Activated CD8-positive, alpha-beta memory T cell treated with anti-CD3 and anti-CD28 coated beads, Interleukin-2, amount 50 U/mL, for 24 hours (primary cell): ENCODE data around the gene CCDC167.

Experiments
- DNase-seq: peaks from one replicate; pipeline ENCODE4 v3.0.0-alpha.2; 2020; ENCODE audit errors: extremely low read depth

The CCDC167 gene

DNA sequence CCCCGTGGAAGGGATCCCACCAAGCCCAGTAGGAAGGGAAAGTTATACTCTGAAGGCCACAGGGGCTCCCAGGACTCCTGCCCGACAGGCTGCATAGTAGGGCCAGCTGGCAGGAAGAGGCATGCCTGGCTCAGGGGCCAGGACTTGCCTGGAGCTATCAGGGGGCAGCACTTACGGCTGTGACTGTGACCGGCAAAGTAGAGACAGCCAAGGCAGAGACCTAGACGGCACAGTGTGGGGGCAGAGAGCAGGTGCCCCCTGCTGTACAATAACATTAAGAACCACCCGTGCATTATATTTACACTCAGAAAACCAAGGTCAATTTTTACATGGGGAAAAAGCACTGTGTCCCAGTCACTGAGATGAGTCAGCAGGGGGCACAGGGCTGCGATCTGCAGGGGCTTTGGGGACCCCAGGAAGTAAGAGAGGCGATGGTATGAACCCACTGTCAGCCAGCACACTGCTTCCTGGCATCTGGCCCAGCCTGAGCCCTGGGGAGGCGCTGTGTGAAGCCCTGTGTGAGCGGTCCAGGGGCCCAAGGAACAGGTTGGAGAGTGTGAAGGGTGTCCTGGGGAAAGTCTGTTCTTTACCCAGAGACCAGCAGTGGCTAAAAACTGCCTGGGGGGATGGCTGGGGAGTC lies 9.9 kb downstream of the CCDC167 start:
- no peak for DNase-seq

DNA sequence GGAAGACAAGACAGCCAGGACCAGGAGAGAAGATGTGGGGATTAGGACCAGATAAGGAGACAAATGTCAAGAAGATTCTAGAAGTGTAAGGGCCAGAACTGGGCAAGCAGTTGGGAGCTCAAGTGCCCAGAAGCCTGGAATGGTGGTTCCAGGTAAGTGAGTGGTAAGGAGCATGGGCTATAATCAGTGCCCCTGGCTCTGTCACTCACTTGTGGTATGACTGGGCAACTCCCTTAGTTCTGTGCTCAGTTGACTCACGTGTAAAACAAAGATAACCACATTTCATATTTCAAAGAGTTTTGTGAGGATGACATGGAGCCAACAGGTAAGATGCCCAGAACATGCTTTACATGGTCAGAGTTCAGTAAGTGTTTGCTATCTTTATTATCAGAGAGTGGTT lies 11.2 kb downstream of the CCDC167 start:
- DNase-seq: no peak

DNA sequence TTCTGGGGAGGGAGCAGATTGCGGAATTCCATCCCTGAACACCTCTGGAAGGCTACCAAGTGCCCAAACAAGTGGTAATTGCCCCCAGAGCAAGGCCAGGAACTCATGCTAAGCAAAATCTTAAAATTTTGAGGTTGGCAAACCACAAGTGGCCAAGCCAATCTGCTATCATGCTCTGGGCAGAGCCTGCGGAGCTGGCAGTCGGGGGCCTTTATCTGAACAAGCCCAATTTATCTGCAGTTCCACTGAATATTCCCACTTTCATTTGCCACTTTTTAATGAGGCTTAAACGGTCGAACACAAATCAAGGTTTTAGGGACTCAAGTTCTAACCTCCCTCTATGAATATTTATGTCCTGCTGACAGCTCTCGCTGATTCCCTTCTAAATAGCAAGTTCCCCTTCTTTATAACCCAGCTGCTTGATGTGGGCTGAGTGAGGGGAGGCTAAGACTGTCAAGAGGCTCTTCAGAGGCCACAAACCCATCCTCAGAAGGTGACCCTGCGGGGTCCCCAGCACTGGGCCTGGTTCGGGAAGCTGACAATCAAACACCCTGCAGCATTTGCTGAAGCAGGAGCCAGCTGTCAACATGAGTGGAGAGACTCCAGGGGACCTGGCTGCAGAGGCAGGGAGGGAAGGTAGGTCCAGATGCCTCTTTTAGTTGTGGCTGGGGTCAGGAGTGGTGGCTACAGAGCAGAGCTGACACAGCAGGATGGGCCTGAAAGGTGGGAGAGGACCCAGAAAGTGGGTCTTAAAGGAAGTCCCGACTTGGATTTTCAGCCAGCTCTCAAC lies 11.9 kb downstream of the CCDC167 start:
- DNase-seq: no peak

DNA sequence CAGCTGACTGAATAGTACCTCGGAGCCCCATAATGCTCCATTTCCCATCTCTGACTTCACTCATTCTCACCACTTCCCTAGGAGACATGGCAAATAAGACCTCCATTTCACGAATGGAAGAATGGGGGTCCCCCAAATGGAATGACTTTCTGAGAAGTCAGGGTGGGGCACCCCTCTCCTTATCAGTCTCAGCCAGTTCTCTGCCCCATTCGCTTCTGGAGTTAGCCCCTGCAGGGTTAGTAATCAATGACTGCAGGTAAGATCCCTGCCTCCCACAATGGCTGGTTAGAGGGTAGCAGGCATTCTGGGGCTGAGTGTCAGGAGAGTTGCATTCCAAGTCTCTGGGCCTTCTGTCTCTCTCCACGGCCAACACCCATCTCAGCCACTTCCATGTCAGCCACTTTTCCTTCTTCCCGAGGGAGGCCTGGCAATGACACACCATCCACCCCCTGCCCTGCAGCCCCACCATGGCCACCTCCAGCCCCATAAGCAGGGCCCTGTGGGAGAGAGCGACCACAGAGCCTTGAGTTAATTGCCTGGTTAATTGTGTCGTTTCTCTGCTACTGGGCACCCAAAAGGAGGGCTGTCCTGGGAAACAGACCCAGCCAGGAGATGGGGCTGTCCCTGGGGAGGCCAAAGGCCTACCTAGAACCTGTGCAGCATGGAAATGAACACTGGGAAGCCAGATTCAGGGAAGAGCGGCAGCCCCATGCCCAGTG lies 13.4 kb downstream of the CCDC167 start:
- no peak for DNase-seq

DNA sequence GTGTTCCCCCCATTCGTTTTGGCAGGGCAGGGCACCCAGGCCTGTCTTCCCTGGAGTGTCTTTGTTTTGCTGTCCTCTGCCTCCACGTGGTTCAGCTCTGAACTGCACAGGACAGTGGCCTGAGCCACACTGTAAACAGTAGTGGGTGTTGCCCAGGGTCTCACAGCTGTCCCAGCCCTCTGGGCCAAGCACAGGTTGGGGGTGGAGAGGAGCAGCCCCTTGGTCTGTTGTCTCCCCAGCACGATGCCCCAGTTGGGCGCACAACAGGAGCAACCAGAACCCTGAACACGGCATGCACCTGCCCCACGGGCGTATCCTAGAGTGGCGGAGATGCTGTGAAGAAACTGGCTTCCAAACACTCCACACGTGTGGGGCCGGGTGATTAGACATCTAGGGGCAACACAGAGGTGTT lies 14.4 kb downstream of the CCDC167 start:
- no peak for DNase-seq

DNA sequence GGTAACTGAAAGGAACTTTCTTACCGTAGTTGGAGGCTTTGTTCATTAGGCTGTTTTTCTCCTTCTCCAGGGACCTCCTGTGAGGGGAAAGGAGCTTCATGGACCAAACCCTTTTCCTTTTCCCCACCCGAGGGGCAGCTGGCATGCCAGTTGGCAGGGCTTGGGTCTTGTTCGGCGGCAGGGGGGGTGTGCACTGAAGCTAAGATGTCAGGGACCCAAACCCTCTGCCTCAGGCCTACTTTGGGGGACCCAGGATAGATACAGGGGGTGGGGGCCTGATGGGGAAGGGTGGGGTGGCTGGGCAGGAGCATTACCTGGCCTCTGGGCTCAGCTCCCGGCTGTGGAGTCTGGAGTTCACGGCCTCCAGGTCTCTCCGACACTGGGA lies 14.9 kb downstream of the CCDC167 start:
- no peak for DNase-seq

DNA sequence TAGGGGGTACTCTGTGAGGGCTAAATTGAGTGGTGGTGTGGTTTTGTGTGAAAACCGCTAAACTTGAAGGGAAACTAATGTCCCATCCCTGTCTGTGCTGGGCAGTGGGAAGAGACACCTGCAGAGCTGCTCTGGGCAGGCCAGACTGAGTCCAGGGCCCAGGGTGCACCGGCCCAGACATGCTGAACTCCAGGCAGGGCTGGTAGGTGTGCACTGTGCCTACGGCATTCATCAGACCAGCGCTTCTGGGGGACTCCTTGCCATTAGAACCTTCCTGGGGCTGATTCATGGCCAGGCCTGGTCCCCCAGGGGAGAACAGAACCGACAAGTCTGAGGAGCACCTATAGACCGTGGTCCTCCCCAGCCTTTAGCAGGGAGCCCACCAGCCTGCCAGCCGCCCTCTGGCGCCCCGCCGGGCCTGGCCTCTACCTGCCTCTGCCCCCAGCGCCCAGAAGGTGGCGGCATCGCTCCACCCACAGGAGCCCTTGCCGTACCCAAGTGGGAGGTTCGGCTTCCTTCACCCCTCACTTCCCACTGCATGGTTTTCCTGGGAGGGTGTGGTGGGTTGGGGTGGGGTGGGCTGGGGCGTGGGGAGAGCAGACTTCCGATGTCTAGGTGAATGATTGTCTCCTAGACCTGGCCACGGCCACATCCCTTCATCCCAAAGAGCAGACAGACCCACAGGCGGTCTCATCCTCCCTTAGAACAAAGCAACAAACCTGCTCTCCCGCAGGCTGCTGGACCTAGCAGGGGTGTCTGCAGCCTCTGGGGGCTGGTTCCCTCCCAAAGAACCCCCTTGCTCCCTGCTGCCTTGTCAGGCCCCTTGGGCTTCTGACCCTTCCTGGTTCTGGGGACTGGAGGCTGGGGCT lies 15.5 kb downstream of the CCDC167 start:
- peak; percentile 40 for DNase-seq

DNA sequence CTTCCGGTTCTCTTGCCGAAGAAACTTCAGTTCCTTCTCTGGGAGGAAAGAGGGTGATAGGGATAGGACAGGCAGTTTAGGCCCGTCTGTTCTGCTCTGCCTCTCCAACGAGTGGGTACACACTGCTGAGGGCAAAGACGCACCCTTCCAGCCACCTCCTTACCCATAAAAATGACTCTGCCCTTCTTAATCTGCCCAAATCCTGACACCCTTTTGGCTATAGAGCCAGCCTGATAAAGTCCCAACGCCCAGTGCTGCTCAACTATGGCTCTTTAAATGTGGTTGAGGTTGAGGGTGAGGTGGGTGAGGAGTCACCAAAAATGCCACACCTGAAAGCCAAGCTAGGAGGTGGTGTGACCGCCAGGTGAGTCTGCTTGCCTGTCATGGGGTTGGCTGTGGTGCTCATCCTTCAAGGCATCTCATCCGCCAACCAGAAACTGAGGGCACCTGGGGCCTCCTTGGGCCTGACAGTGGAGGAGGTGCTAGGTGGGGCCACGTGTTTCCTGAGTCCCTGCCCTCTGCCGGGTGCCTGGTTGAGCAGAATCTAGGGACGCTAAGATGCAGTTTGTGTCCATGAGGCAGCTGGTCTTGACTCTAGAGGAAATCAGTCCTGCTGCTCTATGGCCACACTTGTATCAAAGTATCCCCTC lies 16.3 kb downstream of the CCDC167 start:
- DNase-seq: no peak

DNA sequence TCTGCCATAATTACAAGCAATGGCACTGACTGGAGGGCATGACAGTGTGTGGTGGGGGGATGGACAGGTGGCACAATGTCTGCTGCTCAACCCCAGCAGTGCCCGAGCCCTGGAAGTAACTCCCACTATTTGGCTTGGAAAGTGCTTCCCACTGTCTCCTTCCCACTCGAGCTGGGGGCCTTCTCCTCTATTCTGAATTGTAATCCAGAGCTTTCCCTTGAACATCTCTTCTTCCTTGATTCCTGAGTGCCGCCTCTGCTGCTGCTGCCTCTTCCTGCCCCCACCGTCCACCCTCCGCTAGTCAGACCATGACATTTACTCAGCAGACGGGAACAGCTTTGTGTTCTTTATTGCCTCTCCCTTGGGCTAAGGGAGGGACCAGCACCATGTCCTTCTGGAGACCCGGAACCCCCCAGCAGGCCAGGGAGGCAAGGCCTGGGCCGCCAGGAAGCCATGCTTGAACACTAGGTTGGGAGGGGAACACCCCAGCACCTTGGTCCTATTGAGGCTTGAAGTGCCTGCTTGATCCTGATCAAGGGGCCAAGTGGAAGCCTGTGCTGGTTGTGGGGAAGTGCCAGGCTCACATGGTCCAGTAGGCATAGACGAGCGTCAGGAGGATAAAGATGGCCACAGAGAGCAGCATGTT lies 17.0 kb downstream of the CCDC167 start:
- no peak for DNase-seq

DNA sequence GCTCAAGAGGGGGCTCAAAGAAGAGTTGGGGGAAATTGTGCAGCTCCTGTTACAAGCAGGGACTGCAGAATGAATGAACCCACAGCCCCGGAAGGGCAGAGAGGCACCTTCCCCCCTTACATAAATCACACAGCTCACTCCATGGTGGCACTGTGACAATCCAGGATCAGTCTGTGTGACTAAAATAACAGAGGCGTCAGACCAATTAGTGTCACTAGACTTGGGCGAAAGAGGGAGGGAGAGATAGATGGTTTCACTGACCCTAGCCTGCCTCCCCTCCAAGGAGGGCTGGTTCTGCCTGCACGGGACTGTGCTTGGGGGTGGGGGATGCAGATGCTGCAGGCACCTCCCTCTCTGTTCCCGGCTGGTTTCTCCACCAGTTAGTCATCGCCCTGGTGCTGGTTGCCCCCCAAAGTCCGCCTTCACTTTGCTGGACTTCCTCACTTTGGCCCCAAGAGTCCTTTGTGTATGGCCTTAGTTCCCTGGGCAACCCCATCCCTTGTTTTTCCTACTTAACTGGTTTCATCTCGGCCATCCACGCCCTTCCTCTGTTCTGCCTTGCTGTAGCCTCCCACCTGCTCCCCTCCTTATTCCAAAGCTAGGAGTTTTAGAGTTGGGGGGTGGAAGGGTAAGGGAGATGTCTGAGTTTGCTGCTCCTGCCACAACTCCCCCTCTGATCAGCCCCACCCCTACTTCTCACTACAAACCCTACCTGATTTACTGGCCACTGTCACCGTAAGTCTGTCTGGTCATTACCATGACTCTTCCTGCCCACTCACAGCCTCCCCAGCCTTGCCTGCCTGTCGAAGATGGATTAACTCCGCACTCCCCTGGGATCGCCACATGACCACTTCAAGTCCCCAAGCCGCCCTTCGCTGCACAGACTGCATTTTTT lies 17.7 kb downstream of the CCDC167 start:
- no peak for DNase-seq

DNA sequence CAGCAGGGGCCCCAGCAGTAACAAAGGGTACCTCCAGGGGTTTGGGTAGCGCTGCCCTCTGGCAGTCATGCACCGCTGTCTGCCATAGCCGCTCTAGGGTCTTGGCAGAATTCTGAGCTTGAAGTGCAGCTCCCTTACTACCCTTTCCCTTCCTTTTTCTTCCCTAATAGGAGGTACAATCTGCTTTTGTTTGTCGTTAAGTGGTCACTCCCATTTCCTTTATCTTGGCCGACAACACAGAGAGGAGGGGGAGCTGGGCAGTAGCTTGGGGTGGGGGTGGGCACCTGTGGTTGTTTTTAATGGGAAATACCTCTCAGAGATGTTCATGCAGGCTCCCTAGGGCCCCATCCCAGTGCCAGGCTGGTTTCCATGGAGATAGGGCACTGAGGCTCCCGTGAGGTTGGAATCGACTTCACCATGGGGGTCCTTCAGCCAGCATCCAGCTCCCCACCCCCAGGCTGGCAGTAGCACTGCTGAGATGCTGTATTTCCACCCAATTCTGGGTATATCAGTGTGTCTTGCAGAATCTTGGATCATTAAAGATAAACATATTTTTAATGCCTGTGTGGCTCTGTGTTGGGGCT lies 18.6 kb downstream of the CCDC167 start:
- no peak for DNase-seq

DNA sequence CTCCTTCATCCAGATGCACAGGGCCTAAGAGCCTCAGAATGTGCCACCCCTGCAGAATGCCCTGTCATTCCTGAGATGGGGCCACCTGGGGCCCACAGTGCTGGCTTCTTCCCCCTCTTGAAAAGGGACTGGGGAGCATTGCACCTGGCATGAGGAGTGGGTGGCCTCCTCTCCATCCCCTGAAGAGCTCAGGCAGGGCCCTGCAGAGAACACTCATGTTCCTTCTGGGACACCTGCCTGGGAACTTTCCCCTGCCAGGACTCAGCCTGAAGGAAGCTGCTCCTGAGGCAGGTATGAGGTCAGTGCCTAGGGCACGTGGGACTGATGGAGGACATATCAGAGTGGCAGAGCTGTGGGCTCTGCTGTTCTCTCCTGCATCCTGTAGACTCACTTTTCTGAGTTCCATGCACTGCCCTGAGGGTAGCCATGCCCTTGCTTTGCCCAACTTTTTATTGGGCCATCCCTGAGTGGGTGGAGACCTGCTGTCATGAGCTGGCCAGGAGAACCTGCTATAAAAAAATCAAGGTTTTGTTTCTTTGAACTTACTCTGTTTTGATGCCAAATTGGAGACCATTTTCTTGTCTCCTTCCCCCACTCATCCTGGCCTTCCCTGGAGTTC lies 19.5 kb downstream of the CCDC167 start:
- DNase-seq: no peak

DNA sequence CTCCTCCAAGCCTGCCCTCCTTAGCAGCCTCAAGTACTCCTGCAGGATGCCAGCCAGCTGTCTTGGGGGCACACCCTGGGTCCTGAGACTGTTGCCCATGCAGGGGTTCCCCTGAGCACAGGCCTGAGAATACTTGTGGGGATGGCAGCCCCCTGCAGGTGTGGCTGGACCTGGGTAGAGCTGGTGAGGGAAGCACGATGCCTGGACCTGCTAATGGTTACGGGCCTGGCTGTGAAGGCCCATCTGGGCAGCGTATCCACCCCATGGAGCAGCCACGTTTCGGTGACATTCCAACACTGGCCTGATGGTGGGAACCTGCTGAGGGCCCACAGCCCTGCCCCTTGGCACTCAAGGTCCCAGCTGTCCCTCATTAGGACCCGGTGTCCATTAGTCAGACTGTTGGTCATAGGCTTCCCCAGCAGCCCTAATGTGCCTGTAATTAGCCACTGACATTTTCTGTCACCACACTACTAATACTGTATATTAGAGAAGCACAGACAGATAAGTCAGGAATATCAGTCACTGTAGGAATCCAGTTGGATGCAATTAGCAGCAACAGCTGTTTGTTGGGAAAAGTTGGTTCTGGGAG lies 20.3 kb downstream of the CCDC167 start:
- no peak for DNase-seq

DNA sequence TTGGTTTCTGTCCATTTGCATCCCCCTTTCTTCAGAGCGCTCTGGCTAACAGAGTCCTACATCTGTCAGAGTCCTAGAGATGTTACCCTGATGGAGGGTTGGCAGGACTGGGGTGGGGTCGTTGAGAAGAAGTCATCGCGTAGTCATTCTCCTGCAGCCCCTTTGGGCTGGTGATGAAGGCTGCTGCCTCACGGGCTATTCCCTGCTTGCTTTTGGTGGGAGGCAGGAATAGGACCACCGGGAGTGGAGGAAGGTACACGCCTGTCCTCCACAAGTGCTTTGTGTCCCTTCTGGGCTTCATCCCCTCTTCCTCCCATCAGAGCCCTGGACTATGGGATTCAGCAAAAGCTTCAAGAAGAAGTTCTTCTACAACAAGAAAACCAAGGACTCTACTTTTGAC lies 20.9 kb downstream of the CCDC167 start:
- DNase-seq: no peak

DNA sequence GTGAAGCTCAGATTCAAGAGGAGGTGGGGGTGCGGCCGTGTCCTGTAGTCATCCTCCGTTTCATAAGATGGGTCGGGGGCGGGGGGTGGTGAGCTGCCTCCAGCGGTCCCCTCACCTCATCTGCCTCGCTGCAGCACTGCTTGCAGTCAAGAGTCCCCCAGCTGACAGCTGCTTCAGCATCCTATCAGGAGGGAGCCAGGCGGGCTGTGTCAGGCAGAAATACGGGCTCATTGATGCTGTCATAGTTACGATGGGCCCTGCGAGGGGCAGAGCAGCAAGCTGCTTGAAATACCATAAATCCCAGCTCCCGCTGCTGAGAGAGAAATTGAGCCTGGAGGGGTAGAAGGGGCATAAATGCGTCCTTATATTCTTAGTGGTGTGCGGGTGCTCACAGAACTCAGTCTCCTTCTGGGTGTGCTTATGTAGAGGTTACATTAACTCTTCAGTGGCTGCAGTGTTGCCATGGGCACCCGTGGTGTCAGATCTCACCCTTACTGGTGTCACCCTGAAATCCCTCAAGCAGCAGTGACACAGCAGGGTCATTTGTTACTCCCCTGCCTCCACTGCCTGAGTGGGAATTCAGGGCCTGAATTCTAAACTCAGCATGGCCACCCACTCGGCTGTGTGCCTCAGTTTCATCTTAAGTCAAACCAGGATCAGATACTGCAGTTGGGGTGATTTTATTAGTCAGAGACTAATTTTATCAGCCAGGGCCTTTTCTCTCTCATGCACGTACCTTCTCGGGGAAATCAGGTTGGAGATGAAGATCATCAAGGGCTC lies 21.8 kb downstream of the CCDC167 start:
- no peak for DNase-seq

DNA sequence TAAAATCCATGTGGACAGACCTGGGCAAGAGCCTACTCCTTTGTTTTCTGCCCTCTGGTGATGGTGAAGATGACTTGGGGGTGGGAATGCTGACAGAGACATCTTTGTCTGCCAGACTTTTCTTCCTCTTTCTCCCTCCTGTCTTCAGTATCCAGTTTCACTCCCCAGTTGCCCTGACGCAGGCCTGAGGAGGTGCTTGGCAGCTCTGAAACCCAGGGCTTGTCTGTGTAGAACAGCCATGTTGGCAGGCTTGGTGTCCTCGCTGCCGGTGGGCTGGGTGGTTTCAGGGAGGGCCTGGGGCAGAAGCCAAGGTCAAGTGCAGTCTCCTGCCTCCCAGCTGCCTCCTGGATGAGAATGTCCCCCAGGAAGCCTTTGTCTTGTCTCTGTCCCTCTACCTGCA lies 22.5 kb downstream of the CCDC167 start:
- DNase-seq: no peak

DNA sequence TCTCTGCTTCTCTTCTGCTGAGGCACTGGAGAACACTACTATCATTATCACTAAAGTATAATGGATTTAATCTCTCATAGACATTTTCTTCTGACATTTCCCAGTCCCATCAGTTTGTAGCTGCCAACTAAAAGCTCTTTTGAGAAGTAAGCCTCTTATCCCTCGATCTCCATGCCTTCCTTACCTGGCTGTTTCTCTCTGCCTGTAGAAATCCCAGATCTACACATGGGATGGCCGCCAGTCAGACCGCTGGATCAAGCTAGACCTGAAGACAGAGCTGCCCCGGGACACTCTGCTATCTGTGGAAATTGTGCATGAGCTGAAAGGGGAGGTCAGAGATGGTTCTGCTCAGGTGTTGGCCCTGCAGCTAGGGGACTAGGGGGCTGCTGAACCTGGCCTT lies 25.4 kb downstream of the CCDC167 start:
- DNase-seq: no peak
